HG02840 (cell line): ENCODE data around the gene LRRC8A.
"Not testable (repeated sequence)": the region's sequence is repeated elsewhere in the genome, so short reads cannot be mapped to it uniquely, and the experiment has no call there.

ENCODE experiments used
- ATAC-seq: cut with Tn5 transposase; IDR thresholded peaks from one replicate; pipeline ENCODE4 v1.9.1; 2021; ENCODE audit warnings: mild to moderate bottlenecking, moderate library complexity, moderate number of reproducible peaks; ENCODE audit not compliant: unreplicated experiment, low FRiP score

The LRRC8A gene

DNA sequence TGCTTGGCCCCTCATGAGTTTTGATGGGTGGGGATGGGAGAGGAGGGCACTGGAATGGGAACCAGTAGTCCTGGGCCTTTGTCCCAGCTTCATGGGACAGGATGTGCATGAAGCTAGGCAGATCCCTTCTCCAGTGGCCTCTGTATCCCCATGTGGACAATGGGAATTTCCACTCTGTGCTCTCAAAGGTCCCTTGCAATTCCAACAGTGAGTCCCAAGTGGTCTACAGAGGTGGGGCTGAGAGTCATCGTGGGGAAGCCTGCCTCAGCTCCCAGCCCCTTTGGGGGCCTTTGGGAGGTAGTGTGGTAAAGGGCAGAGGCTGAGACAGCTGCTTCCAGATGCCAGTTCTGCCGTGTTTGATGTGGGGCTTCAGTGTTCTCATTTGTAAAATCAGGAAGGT is 37.0 kb downstream of the LRRC8A start:
- ATAC-seq, result no peak

DNA sequence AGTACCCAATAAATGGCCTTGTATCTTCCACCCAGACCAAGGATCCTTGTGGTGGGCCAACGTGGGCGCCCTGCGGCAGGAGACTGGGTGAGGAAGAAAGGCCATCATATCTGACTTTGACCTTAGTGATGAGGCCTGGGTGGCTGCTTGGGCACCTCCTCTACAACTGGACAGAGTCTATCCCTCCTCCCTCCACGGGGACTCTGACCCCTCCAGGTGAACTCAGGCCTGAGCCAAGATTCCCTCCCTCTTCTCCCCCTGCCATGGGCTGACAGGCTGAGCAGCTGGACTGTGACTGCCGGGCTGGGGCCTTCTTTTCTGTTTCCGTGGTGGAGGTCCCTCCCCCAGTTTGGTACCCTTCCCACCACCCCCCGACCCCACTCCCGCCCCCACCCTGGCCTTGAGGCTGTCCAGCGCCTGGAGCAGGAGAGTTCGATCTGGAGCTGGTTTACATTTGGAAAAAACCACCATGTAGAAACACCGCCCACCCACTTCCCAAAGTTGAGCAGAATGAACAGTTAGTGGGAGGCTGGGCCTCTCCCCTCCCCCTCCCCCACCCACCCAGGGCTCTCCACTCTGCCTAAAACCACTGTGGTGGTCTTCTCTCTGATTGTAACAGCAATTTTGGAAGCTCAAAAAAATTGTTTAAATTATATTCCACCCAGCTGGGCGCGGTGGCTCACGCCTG is 37.6 kb downstream of the LRRC8A start:
- no peak for ATAC-seq

DNA sequence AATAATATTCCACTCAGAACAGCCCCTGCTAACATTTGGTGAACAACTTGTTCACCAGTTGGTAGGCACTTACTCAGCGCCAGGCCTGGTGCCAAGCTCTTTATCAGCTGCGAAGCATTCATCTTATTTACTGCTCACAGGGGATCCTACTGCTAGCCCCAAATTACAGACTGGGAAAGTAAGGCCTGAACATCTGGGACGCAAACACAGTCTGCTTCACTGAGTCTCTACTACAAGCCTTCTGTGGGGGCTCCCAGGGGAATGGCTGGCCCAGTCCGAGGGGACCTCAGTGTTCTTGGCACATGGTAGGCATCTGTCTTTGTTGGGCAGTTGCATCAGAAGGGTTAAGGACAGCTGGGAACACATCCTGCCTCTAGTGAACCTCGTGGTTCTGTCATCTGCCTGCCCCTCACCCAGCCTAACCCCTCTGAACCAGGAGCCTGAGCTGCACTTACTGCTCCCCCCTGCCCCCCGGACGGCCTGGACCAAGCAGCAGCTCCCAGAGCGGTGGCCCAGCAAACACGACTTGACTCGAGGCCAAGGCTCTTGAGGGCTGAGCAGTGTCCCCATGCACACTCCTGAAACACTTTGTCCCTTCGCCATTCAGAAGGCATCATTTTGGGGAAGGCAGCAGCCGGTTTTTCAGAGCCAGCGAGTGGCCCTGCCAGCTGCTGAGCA is 38.6 kb downstream of the LRRC8A start, which contains the start of gene PHYHD1:
Gene PHYHD1, plus strand, starts transcription at position 602 of the 678 bp plus-strand sequence. CDS start 1,342 bp downstream, outside the sequence.
- ATAC-seq, result no peak

DNA sequence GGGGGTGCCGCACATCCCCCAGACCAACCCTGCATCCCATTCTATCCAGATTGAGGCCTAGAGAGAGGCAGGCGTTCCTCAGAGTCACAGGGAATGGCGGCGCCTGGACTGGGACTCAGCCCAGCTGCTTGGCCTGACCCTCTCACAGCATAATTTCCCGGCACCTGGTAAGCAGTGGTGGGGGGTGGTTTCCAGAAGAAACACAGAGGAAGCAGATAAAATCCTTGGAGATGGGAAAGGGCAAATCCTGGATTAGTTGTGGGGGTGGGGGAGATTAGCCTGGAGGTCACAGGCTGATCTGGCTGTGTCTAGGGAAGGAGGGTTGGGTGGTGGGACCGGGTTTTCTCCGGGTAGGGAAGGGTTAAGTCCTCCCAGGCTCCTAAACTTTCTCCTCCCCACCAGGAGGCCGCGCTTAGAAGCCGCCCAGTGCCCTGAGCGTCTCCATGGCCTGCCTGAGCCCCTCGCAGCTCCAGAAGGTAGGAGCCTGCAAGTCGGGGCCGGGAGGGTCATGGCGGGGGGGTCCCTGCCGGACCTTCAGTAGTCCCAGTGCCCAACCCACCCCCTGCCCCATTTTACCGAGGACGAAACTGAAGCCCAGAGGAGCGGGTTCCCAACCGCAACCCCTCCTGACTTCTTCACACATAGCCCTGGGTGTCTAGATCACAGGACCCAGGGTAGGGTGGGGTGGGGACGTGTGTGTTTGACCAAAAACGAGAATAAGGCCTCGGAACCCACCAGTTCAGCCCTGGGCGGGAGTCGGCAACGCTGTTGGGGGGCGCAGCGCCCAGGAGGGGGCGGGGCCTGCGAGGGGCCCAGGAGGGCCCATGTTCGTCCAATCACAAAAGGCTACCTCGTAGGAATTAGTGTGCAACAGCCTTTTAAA is 40.2 kb downstream of the LRRC8A start:
- no peak for ATAC-seq

DNA sequence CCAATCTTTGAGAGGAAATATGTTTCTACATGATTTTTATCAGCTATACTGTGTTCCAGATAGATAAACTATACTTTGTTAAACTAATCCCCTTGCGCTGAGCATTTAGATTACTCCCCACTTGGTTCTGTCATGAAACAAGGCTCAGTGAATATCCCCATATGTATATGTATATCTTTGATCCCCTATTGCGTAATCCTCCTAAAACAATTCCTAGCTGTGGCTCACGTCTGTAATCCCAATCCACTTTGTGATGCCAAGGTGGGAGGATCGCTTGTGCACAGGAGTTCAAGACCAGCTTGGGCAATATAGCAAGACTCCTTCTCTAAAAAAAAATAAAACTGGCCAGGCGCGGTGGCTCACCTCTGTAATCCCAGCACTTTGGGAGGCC is 41.6 kb downstream of the LRRC8A start:
- no peak for ATAC-seq

DNA sequence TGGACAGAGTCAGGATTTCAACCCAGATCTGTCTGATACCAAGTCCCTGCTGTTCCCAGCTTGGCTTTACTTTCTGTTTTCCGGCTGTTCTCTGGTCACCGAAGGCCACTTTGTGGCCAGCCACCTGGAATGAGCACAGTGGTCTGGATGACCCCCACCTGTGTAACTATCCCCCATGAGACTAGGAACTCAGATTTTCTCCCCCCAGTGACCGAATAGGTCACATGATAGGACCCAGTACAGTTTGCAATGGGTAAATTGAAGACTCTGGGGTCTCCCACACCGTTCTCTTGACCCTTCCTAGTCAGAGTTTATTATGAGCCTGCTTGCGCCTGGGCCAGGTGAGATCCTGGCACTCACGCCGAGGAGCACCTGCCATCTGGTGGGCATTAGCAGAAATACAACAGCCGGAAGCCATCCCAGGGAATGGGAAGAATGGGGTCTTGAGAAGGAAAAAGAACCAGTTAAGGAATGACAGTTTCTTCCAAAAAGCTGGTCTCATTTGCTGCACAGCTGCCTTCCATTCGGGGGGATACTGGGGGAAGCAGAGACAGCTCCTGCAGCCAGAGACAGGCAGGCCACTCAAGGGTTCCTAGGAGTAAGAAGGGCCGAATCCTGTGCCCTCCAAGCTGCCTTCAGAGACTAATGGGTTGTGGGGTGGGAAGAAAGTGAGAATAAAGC is 45.9 kb downstream of the LRRC8A start:
- ATAC-seq, result no peak

DNA sequence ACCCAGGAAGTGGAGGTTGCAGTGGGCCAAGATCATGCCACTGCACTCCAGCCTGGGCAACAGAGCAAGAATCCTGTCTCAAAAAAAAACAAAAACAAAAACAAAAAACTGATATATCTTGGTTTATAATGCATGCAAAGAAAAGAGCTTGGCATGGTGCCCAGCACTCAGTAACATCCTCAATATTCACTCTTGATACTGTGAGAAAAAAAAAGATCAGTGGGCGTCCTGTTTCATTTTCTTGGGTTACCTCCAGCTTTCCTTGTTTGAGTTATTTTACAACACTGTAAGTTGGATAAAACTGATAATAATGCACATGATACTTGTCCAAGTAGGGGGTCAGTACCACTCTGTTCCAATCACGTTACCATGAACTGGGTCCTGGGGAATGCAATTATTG is 46.7 kb downstream of the LRRC8A start:
- ATAC-seq, result no peak

DNA sequence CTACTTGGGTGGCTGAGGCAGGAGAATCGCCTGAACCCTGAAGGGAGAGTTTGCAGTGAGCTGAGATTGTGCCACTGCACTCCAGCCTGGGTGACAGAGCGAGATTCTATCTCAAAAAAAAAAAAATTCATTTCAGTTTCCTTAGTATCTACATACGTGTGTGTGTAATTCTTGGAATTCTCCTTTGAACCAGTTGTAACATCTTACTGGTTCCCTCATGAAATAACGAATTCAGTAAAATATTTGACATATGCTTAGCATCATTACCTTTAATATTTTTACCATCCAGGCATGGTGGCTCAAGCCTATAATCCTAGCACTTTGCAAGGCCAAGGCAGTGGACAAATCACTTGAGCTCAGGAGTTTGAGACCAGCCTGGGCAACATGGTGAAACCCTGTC is 47.6 kb downstream of the LRRC8A start:
- no peak for ATAC-seq

DNA sequence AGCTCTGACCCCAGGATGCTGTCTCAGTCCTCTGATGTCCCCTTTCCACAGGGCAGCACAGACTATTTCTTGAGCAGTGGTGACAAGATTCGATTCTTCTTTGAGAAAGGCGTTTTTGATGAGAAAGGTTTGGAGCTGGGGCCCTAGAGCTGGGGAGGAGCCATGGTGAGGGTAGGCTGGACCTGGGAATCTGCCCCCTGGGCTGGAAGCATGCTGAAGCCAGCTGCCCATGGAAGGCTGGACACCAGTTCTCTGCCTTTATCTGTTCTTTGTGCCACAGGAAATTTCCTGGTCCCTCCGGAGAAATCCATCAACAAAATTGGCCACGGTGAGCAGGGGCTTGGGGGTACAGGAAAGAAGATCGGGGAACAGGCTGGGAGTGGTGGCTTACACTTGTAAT is 51.8 kb downstream of the LRRC8A start:
- no peak for ATAC-seq

DNA sequence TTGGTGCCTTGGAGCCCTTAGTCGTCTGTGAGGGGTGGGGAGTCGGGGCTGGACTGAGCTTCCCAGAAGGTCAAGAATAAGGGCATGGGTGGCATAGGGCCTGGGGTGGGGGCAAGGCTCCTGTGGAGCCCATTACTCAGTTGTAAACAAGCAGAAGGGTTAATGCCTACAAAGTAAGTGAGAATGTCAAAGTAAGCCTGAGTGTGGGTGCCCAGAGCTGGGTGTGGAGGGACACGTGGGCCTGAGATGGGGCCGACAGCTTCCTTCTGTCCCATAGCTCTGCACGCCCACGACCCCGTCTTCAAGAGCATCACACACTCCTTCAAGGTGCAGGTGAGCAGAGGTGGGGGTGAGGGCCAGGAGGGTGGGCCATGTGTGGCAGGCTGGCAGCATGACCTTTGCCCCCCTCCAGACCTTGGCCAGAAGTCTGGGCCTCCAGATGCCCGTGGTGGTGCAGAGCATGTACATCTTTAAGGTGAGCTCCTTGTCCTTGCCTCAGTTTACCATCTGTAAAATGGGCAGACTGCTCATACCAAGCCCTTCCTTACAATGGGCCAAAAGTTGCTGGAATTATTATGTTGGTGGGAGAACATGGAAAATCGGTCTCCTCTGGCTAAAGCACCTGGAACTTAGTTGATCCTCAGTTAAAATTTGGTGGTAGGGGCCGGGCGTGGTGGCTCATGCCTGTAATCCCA is 54.4 kb downstream of the LRRC8A start:
- no peak for ATAC-seq

DNA sequence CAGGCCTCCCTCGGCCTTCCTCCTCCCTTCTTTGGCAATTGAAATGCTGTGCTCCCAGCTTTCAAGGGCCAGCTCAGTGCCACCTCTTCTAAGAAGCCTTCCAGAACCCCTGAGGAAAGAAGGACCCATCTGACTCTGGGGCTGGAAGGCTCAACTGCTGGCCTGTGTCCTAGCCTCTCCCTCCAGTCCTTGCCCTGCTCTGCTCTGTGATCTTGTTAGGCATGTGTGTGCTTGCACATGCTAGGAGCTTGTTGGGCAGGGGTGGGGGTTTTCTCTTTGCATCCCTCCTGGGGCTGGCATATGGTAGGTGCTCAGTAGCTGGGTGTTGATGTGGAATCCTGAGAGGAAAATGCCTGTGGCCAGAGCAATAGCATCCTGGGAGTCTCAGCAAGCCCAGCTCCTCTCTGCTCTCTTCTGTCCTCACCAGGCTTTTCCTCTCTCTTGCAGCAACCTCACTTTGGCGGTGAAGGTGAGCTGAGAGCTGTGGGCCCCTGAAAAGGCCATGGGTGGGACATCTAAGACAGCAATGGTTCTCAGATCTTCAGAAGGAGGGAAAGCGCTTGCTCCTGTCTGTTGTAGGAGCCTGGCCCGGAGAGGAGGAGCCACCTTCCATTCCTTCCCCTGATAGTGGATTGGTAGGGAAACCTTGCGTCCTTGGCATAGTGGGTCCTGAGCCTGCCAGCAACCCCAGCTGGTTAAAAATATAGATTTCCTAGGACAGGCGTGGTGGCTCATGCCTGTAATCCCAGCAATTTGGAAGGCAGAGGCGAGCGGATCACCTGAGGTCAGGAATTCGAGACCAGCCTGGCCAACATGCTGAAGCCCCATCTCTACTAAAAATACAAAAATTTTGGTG is 55.6 kb downstream of the LRRC8A start:
- ATAC-seq, result no peak

DNA sequence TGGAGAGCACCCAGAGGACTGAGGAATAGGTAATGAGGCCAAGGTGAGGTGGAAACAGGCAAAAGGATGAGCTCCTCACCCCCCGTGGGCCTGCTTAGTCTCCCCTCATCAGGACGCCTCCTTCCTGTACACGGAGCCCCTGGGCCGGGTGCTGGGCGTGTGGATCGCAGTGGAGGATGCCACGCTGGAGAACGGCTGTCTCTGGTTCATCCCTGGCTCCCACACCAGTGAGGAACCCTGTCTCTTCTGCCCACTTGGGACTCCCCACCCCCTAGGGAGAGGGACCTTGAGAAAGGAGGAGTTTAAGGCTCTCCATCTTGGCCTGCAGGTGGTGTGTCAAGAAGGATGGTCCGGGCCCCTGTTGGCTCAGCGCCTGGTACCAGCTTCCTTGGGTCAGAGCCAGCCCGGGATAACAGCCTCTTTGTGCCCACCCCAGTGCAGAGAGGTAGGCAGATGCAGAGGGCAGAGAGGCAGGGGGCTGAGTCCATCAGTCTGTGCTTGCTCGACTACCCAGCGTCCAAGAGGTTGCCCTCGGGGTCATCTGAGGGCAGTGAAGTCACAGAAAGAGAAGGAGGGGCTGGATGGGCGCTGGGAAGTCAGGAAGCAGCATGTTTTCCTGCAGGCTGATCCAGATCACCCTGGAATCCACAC is 58.5 kb downstream of the LRRC8A start:
- no peak for ATAC-seq

DNA sequence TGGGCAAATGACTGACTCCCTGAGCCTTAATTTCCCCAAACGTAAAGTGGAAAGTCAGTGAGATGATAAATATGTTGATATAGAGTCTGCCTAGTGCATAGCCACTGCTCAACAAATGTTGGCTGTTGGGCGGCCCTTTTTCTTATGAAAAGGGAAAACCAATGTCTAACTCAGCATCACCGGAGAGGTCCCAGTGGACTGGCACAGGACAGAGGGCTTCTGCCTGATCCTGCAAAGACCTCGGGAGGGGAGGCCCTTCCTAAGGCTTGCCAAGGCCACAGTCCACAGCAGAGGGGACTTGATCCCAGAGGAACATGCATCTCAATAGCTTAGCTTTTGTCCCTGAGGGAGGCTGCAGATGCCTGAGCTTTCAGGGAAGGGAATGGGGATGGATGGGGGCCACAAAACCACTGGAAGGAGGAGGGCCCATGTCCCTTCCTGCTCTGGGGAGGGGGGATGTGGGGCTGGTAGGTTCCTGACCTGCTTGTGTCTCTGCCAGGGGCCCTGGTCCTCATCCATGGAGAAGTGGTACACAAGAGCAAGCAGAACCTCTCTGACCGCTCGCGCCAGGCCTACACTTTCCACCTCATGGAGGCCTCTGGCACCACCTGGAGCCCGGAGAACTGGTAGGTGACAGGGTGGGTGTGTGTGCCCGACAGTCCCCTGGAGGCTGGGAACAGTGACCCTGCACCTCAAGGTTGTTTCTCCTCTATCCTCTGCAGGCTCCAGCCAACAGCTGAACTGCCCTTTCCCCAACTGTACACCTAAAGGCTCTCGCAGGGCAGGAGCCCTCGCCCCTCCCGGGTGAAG is 59.2 kb downstream of the LRRC8A start:
- no peak for ATAC-seq

DNA sequence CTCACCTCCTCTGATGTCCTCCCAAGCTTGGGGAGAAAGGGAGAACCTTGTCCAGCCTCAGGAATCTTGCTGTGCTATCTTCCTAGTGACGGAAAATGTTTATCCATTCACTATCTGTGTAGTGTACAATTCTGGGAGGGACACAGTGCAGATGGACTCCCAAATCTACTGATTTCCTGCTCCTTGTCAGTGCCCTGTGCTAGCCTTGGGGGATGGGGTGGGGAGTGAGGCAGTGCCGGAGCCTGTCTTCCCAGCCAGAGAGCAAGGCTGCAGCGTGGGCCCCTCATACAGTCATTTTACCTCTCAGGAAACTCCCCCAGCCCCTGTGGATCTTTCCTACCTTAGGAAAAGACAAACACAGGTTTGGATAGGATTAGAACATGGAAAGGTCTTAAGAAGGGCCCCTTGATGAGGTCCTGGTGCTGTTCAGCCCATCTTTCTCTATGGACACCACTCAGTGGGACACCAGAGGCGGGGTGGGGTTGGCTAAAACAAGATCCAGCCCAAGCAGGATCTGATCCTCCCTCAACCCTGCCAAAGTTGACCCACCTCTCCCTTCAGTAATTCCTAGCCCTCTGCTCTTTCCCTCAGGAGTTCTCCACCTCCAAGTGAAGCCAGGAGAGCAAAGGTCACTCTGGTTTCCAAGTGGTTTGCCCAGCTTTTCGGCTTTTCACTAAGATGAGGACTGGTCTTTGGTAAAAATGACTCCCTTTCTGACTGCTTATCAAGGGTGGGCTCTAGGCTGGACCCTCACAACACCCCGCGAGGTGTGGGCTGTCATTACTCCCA is 62.1 kb downstream of the LRRC8A start:
- ATAC-seq, result no peak

DNA sequence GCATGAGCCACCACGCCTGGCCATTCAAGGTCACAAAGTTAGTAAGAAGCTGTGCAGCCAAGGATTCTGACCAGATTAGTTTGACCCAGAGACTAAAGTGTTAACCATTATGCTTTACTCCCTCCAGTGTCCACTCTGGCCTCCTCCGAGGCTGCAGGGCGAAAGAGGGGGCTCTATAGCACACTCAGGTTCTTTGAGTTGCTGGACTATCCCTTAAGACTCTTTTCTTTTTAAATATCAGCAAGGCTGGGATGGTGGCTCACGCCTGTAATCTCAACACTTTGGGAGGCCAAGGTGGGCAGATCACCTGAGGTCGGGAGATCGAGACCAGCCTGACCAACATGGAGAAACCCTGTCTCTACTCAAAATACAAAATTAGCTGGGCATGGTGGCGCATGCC is 63.0 kb downstream of the LRRC8A start:
- not testable (repeated sequence) for ATAC-seq

DNA sequence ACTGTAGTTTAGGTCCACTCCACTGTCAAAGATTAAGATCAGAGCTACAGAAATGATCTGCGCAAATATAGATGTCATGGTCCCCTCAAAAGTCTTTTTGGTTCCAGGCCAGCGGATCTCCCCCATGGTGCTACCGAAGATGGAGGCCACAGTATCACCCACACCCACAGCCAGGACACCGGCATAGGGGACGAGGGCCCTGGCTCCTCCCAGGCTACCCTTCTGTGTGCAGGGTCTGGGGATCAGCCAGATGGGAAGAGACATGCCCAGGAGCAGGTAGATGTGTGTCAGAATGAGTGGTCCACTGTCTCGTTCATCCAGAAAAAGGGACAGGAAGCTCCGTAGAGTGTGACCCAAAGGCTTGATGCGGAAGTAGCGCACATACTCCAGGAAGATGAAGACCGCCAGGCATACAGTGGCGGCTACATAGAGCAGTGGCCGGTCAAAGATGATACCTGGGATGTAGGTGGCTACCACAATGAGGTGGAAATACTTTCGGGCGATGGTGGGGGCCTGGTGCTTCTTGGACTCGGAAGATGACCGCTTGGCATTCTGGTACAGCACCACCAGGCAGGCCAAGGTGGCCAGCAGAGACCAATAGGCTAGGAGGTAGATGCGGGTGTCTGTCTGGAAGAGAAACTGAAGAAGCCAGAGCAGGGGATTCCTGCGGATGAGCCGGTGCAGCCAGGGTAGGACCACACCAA is 64.0 kb downstream of the LRRC8A start:
- ATAC-seq, result no peak
